ENCODE measurements around the gene FAM124A. TPM values are rescaled to one million over a fixed set of nuclear protein-coding genes. Genes with fewer than 3 reads are reported as not detected.

Gene FAM124A
- total RNA-seq, 2 experiments from 2014 or later, result not detected

GRCh38 chr13:51249770-51250741 is 27.9 kb downstream of the FAM124A start:
- Mint-ChIP-seq H3K27me3 (no peaks in the 10 kb centered on the region), H3K36me3 (ENCODE audit: low read depth) (no peaks in the 10 kb centered on the region), H3K9me3 (no peaks in the 10 kb centered on the region), H3K27ac (no peak overlapping the region), H3K4me1 (no peaks in the 10 kb centered on the region), H3K4me3 (no peak overlapping the region)
- DNase-seq, result no peak
- POLR2A ChIA-PET, result no interaction called here
- CTCF ChIA-PET, result no interaction called here

- POLR2A ChIA-PET, result no interaction called here
Observed at GRCh38 chr13:51251480-51251879, 29.3 kb downstream of the FAM124A start.

GRCh38 chr13:51252954-51253532 is 30.8 kb downstream of the FAM124A start:
- H3K27me3 Mint-ChIP-seq, result no peaks in the 10 kb centered on the region
- POLR2A ChIA-PET, result no interaction called here
- no peak overlapping the region for H3K27ac Mint-ChIP-seq
- H3K4me3 Mint-ChIP-seq, result no peak overlapping the region
- no peak for DNase-seq
- CTCF ChIA-PET, result no interaction called here
- H3K9me3 Mint-ChIP-seq, result no peaks in the 10 kb centered on the region
- no peaks in the 10 kb centered on the region for H3K36me3 Mint-ChIP-seq (ENCODE audit: low read depth)
- no peaks in the 10 kb centered on the region for H3K4me1 Mint-ChIP-seq

More at GRCh38 chr13:51251480-51251879, 29.3 kb downstream of the FAM124A start:
- Mint-ChIP-seq H3K36me3 (ENCODE audit: low read depth) (no peaks in the 10 kb centered on the region), H3K27me3 (no peaks in the 10 kb centered on the region), H3K27ac (no peak overlapping the region), H3K4me3 (no peak overlapping the region), H3K9me3 (no peaks in the 10 kb centered on the region), H3K4me1 (no peaks in the 10 kb centered on the region)
- DNase-seq, result no peak
- CTCF ChIA-PET, result no interaction called here

GRCh38 chr13:51255556-51255955 is 33.4 kb downstream of the FAM124A start:
- H3K4me3 Mint-ChIP-seq, result no peak overlapping the region
- CTCF ChIA-PET, result interaction anchor here (1.0 kb wide), 1 partner anchor 542 kb away, joined by 3 read pairs; no protein-coding TSS in a partner anchor
- POLR2A ChIA-PET, result no interaction called here
- H3K9me3 Mint-ChIP-seq, result no peaks in the 10 kb centered on the region
- DNase-seq, result no peak
- no peak overlapping the region for H3K27ac Mint-ChIP-seq
- no peaks in the 10 kb centered on the region for H3K36me3 Mint-ChIP-seq (ENCODE audit: low read depth)
- H3K27me3 Mint-ChIP-seq, result no peaks in the 10 kb centered on the region
- H3K4me1 Mint-ChIP-seq, result no peaks in the 10 kb centered on the region

GRCh38 chr13:51257187-51257586 is 35.0 kb downstream of the FAM124A start:
- DNase-seq, result no peak
- POLR2A ChIA-PET, result no interaction called here
- CTCF ChIA-PET, result no interaction called here
- Mint-ChIP-seq H3K9me3 (no peaks in the 10 kb centered on the region), H3K4me3 (no peak overlapping the region), H3K4me1 (no peaks in the 10 kb centered on the region), H3K27ac (no peak overlapping the region), H3K36me3 (ENCODE audit: low read depth) (no peaks in the 10 kb centered on the region), H3K27me3 (no peaks in the 10 kb centered on the region)

GRCh38 chr13:51258612-51259548 is 36.7 kb downstream of the FAM124A start:
- Mint-ChIP-seq H3K27me3 (no peaks in the 10 kb centered on the region), H3K4me3 (no peak overlapping the region), H3K9me3 (no peaks in the 10 kb centered on the region), H3K27ac (no peak overlapping the region), H3K36me3 (ENCODE audit: low read depth) (no peaks in the 10 kb centered on the region), H3K4me1 (no peaks in the 10 kb centered on the region)
- POLR2A ChIA-PET, result no interaction called here
- no peak for DNase-seq
- CTCF ChIA-PET, result interaction anchor here (0.6 kb wide), 1 partner anchor 291 kb away, joined by 3 read pairs; no protein-coding TSS in a partner anchor

GRCh38 chr13:51260154-51260553 is 38.0 kb downstream of the FAM124A start:
- Mint-ChIP-seq H3K9me3 (no peaks in the 10 kb centered on the region), H3K36me3 (ENCODE audit: low read depth) (no peaks in the 10 kb centered on the region), H3K4me3 (no peak overlapping the region), H3K4me1 (no peaks in the 10 kb centered on the region), H3K27ac (no peak overlapping the region), H3K27me3 (no peaks in the 10 kb centered on the region)
- no peak for DNase-seq
- CTCF ChIA-PET, result no interaction called here
- POLR2A ChIA-PET, result no interaction called here

- Mint-ChIP-seq H3K27ac (no peak overlapping the region), H3K4me1 (no peaks in the 10 kb centered on the region), H3K27me3 (no peaks in the 10 kb centered on the region), H3K36me3 (ENCODE audit: low read depth) (no peaks in the 10 kb centered on the region), H3K9me3 (no peaks in the 10 kb centered on the region), H3K4me3 (no peak overlapping the region)
- ChIA-PET POLR2A (no interaction called here), CTCF (interaction anchor here (0.6 to 0.9 kb wide), 2 partner anchors 25 to 1516 kb away, joined by 3 read pairs; no protein-coding TSS in a partner anchor)
- no peak for DNase-seq
Observed at GRCh38 chr13:51261610-51262249, 39.5 kb downstream of the FAM124A start.

GRCh38 chr13:51262501-51263211 is 40.5 kb downstream of the FAM124A start:
- POLR2A ChIA-PET, result no interaction called here
- Mint-ChIP-seq H3K27ac (no peak overlapping the region), H3K4me3 (no peak overlapping the region), H3K27me3 (no peaks in the 10 kb centered on the region), H3K4me1 (no peaks in the 10 kb centered on the region), H3K36me3 (ENCODE audit: low read depth) (no peaks in the 10 kb centered on the region), H3K9me3 (no peaks in the 10 kb centered on the region)
- no peak for DNase-seq
- CTCF ChIA-PET, result no interaction called here

GRCh38 chr13:51266642-51267041 is 44.4 kb downstream of the FAM124A start:
- ChIA-PET CTCF (no interaction called here), POLR2A (no interaction called here)
- Mint-ChIP-seq H3K4me1 (no peaks in the 10 kb centered on the region), H3K36me3 (ENCODE audit: low read depth) (no peaks in the 10 kb centered on the region), H3K4me3 (no peak overlapping the region), H3K27me3 (no peaks in the 10 kb centered on the region), H3K9me3 (no peaks in the 10 kb centered on the region), H3K27ac (no peak overlapping the region)
- DNase-seq, result no peak

GRCh38 chr13:51267622-51268021 is 45.4 kb downstream of the FAM124A start:
- H3K4me1 Mint-ChIP-seq, result no peaks in the 10 kb centered on the region
- H3K27ac Mint-ChIP-seq, result no peak overlapping the region
- CTCF ChIA-PET, result interaction anchor here (1.2 to 2.0 kb wide), 3 partner anchors 19 to 142 kb away, joined by 3 to 10 read pairs (median 4); no protein-coding TSS in a partner anchor
- H3K4me3 Mint-ChIP-seq, result no peak overlapping the region
- H3K9me3 Mint-ChIP-seq, result no peaks in the 10 kb centered on the region
- POLR2A ChIA-PET, result no interaction called here
- no peaks in the 10 kb centered on the region for H3K27me3 Mint-ChIP-seq
- no peaks in the 10 kb centered on the region for H3K36me3 Mint-ChIP-seq (ENCODE audit: low read depth)
- no peak for DNase-seq

- ChIA-PET POLR2A (interaction anchor here (0.6 kb wide), 1 partner anchor 295 kb away, joined by 3 read pairs; no protein-coding TSS in a partner anchor), CTCF (interaction anchor here (2.0 kb wide), 1 partner anchor 18 kb away, joined by 10 read pairs; no protein-coding TSS in a partner anchor)
- no peaks in the 10 kb centered on the region for H3K36me3 Mint-ChIP-seq (ENCODE audit: low read depth)
- H3K9me3 Mint-ChIP-seq, result no peaks in the 10 kb centered on the region
- H3K4me3 Mint-ChIP-seq, result no peak overlapping the region
- H3K4me1 Mint-ChIP-seq, result no peaks in the 10 kb centered on the region
- no peak for DNase-seq
- H3K27me3 Mint-ChIP-seq, result no peaks in the 10 kb centered on the region
- H3K27ac Mint-ChIP-seq, result no peak overlapping the region
Observed at GRCh38 chr13:51269039-51269438, 46.8 kb downstream of the FAM124A start.
